GM12865 (cell line): ENCODE measurements around the gene GRIN1.

Source experiments
- DNase-seq: peaks from one replicate; pipeline ENCODE4 v3.0.0; 2010; ENCODE audit warnings: low read depth
- H3K4me3 ChIP-seq: 2 replicates; pipeline ENCODE4 v1.5.1; 2011; ENCODE audit warnings: mild to moderate bottlenecking, low read depth, low read length, control low read depth
- TF ChIP-seq, protein P1 (sequence below): IDR thresholded peaks from 2 replicates; pipeline ENCODE4 v1.5.1; 2011; ENCODE audit warnings: low read length, control low read depth, low read depth, inconsistent platforms; ENCODE audit not compliant: insufficient read depth; ENCODE audit errors: missing control alignments

Gene GRIN1

DNA sequence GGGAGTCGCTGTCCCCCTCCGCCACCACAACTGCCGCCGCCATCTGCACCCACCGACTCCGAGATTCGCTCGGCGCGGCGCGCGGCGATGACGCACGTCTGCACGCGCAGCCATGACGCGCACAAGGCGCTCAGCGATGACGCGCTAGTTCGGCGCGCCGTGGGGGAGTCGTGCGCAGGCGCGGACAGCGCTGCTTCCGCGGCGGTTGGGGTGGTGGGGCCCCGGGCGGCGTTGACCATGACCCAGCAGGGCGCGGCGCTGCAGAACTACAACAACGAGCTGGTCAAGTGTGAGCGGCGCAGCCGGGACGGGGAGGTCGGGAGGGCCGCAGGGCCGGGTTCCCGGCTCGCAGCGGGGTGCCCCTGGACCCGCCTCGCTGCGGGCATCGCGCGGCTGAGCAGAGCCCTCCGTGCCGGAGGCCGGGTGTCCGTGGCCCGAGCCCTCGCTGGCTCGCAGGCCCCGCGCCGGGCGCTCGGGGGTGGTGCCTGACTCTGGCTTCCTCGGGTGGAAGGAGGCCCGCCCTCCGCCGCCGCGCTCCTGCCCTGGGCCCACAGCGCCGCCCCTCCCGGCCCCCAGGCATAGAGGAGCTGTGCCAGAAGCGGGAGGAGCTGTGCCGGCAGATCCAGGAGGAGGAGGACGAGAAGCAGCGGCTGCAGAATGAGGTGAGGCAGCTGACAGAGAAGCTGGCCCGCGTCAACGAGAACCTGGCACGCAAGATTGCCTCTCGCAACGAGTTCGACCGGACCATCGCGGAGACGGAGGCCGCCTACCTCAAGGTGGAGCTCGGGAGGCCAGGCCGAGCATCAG is 49.7 kb downstream of the GRIN1 start, which contains the start of the genes ANAPC2 and SSNA1:
ANAPC2 (minus strand) TSS at position 71 of the 807 bp plus-strand sequence; CDS start at position 43, 28 bp downstream.
SSNA1 (plus strand) TSS at position 187 of the 807 bp plus-strand sequence; CDS start at position 238, 51 bp downstream.
- peak; percentile 97 for DNase-seq
- TF ChIP-seq, protein P1, sequence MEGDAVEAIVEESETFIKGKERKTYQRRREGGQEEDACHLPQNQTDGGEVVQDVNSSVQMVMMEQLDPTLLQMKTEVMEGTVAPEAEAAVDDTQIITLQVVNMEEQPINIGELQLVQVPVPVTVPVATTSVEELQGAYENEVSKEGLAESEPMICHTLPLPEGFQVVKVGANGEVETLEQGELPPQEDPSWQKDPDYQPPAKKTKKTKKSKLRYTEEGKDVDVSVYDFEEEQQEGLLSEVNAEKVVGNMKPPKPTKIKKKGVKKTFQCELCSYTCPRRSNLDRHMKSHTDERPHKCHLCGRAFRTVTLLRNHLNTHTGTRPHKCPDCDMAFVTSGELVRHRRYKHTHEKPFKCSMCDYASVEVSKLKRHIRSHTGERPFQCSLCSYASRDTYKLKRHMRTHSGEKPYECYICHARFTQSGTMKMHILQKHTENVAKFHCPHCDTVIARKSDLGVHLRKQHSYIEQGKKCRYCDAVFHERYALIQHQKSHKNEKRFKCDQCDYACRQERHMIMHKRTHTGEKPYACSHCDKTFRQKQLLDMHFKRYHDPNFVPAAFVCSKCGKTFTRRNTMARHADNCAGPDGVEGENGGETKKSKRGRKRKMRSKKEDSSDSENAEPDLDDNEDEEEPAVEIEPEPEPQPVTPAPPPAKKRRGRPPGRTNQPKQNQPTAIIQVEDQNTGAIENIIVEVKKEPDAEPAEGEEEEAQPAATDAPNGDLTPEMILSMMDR: peak; percentile 49
- peak within 1 kb of the TSS; percentile 96 for H3K4me3 ChIP-seq

DNA sequence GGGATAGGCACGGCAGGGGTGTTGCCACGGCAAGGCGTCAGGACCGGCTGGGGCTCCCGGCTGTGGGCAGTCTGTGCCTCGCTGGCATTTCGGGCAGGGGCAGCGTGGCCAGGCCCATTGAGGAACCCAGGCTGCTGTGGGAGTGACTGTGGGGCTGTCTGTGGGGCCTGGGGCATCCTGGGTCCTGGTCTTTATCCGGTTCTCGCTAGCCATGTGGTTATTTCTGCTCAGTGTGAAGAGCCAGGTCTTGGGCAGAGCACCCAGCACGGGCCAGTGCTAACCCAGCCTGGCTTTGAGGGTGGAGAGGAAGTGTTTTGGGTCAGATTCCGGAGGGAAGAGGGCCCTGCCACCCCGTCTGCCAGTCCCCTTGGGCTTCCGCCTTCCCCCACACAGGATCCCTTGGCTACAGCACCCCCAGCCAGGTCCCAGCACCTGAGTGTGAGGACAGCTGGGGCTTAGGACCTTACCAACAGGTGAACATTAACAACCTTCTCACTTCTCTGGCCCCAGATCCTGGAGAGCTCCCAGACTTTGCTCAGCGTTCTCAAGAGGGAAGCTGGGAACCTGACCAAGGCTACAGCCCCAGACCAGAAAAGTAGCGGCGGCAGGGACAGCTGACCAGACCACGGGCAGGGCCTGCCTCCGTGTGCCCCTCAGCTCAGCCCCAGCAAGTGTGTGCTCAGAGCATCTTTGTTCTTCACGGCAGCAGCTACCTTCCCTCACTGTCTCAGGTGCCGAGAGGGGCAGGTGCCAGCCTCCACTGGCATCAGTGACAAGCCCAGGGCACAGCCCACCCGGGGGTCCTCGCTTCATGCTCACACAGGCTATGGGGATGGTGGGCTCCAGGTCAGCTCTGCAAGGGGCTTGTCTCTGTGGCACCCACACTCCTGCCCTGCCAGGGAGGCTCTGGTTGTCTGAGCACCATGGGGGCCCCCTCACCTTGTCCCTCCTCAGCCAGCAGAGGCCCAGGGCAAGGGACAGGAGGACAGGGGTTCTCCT is 50.6 kb downstream of the GRIN1 start:
- TF ChIP-seq, protein P1: no peak
- H3K4me3 ChIP-seq: peak overlapping the region; percentile 96
- no peak for DNase-seq

DNA sequence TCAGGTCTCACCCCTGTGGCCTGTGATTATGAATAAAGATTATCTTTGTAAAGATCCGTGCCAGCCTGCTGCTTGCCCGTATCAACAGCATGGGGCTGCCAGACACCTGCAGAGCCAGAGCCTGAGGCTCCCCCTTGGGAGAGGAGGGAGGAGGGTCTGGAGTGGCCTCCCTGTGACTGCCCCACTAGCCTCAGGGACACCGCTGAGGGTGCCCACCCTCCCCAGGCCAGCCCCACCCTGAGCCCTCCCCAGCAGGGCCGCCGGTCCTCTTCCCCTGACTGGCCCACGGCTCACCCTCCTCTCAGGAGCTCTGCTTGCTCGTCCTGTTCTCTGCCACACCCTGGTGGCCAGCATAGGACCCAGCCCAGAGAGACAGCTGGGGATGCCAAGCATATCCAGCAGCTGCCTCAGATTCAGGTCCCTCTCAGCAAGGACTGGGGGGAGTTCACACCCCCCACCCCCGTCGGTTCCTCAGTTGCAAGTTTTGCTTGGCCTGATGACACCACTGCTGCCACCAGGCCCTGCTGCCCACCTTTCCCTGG is 51.4 kb downstream of the GRIN1 start:
- H3K4me3 ChIP-seq: no peak overlapping the region
- DNase-seq: no peak
- TF ChIP-seq, protein P1: no peak

DNA sequence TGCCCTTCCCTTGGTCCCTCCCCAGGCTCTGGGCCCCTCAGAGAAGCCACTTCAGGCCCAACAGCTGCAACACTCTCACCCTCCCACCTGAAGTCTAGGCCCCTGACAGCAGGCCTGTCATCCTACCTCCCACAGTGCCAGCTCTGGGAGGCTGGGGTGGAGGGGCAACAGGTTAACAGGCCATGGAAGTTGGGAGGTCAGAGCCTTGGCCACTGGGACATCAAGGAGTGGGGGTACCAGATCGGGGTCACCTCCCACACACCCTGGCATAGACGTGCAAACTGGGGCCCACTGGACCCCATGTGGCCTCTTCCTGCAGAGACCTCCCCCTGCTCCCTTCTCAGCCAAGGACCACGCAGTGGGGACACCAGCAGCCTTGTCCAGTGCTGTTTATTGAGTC is 52.3 kb downstream of the GRIN1 start:
- TF ChIP-seq, protein P1: no peak
- H3K4me3 ChIP-seq: no peak overlapping the region
- DNase-seq: no peak

DNA sequence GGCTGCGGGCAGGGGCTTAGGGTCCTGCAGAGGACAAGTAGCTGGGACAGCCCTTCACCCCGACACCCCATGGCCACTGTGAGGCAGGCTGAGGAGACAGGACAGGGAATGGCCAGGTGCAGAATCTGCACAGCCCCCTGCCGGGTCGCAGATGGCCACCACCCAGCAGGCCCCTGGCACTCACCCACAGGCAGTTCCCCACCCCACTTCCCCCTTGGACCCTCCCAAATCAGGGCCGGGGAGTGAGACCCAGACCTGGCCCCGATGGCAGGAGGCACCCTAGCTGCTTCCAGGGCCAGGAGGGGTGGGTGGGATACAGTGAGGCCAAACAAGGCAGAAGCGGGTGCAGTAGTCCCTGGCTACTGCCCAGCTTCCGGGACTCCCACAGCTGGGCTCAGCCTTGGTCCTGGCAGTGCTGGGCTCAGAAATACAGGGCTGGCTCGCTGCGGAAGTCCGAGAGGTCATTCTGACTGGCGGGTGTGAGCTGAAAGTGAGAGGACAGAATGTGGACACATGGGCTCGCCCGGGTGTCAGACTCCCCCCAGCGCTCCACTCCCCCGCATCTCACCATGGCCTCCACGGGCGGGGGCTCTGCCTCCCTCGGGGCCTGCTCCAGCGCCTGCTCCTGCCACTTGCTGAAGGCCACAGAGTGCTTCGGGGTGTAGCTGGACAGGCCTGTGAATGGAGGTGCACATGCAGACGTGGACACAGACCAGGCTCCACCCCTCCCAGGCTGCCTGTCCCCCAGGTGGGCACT is 52.9 kb downstream of the GRIN1 start:
- H3K4me3 ChIP-seq: no peak overlapping the region
- DNase-seq: no peak
- TF ChIP-seq, protein P1: no peak

DNA sequence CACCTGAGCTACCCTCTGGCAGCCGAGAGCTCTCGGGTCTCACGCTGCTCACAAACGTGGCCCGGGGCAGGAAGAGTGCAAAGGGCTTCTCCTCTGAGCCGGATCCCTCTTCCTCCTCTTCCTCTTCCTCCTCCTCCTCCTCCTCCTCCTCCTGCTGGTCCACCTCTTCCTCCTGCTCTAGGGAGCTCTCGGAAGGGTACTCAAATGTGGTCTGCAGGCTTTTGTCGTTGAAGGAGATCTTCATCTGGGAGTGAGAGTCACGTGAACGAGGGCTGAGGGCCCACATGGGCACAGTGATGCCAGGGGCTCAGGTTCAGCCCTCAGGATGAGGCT is 53.5 kb downstream of the GRIN1 start:
- DNase-seq: no peak
- H3K4me3 ChIP-seq: no peak overlapping the region
- TF ChIP-seq, protein P1: no peak
